ENCODE results near the gene OR6Q1.

Gene OR6Q1

GRCh38 chr11:58034471-58034870 is 3.7 kb downstream of the OR6Q1 start:
- Mint-ChIP-seq H3K36me3 (no peaks in the 10 kb centered on the region), H3K4me3 (no peak overlapping the region), H3K27ac (no peak overlapping the region)

GRCh38 chr11:58039589-58039988 is 8.8 kb downstream of the OR6Q1 start:
- no peaks in the 10 kb centered on the region for H3K36me3 Mint-ChIP-seq

More at GRCh38 chr11:58034471-58034870, 3.7 kb downstream of the OR6Q1 start:
- peaks cover 11% of the 10 kb centered on the region for H3K9me3 Mint-ChIP-seq (ENCODE audit: low read depth)
- no peaks in the 10 kb centered on the region for H3K4me1 Mint-ChIP-seq (ENCODE audit: low read depth)
- H3K27me3 Mint-ChIP-seq, result peaks cover 6% of the 10 kb centered on the region

GRCh38 chr11:58043379-58043778 is 12.6 kb downstream of the OR6Q1 start:
- no peak overlapping the region for H3K27ac Mint-ChIP-seq
- H3K36me3 Mint-ChIP-seq, result no peaks in the 10 kb centered on the region
- no peaks in the 10 kb centered on the region for H3K9me3 Mint-ChIP-seq (ENCODE audit: low read depth)
- peaks cover 13% of the 10 kb centered on the region for H3K27me3 Mint-ChIP-seq
- no peaks in the 10 kb centered on the region for H3K4me1 Mint-ChIP-seq (ENCODE audit: low read depth)
- no peak overlapping the region for H3K4me3 Mint-ChIP-seq

More at GRCh38 chr11:58039589-58039988, 8.8 kb downstream of the OR6Q1 start:
- no peak overlapping the region for H3K4me3 Mint-ChIP-seq
- no peak overlapping the region for H3K27ac Mint-ChIP-seq
- peaks cover 5% of the 10 kb centered on the region for H3K27me3 Mint-ChIP-seq
- no peaks in the 10 kb centered on the region for H3K4me1 Mint-ChIP-seq (ENCODE audit: low read depth)
- peaks cover 7% of the 10 kb centered on the region for H3K9me3 Mint-ChIP-seq (ENCODE audit: low read depth)

- no peaks in the 10 kb centered on the region for H3K4me1 Mint-ChIP-seq (ENCODE audit: low read depth)
- H3K4me3 Mint-ChIP-seq, result no peak overlapping the region
- H3K27ac Mint-ChIP-seq, result no peak overlapping the region
- no peaks in the 10 kb centered on the region for H3K9me3 Mint-ChIP-seq (ENCODE audit: low read depth)
- peaks cover 12% of the 10 kb centered on the region for H3K27me3 Mint-ChIP-seq
- no peaks in the 10 kb centered on the region for H3K36me3 Mint-ChIP-seq
These were observed 15.5 kb downstream of the OR6Q1 start for GRCh38 chr11:58046231-58046630.

- Mint-ChIP-seq H3K27me3 (peaks cover 9% of the 10 kb centered on the region), H3K9me3 (ENCODE audit: low read depth) (no peaks in the 10 kb centered on the region), H3K27ac (no peak overlapping the region), H3K36me3 (no peaks in the 10 kb centered on the region), H3K4me3 (no peak overlapping the region), H3K4me1 (ENCODE audit: low read depth) (no peaks in the 10 kb centered on the region)
These were observed 17.1 kb downstream of the OR6Q1 start for GRCh38 chr11:58047818-58048217.

GRCh38 chr11:58055806-58056401 is 25.2 kb downstream of the OR6Q1 start:
- Mint-ChIP-seq H3K36me3 (no peaks in the 10 kb centered on the region), H3K27me3 (no peaks in the 10 kb centered on the region), H3K27ac (no peak overlapping the region), H3K4me1 (ENCODE audit: low read depth) (no peaks in the 10 kb centered on the region), H3K9me3 (ENCODE audit: low read depth) (peaks cover 4% of the 10 kb centered on the region), H3K4me3 (no peak overlapping the region)

- Mint-ChIP-seq H3K27me3 (no peaks in the 10 kb centered on the region), H3K9me3 (ENCODE audit: low read depth) (peaks cover 4% of the 10 kb centered on the region), H3K36me3 (no peaks in the 10 kb centered on the region), H3K27ac (no peak overlapping the region), H3K4me1 (ENCODE audit: low read depth) (no peaks in the 10 kb centered on the region), H3K4me3 (no peak overlapping the region)
These were observed 26.7 kb downstream of the OR6Q1 start for GRCh38 chr11:58057481-58057880.

- Mint-ChIP-seq H3K27ac (no peak overlapping the region), H3K9me3 (ENCODE audit: low read depth) (peaks cover 4% of the 10 kb centered on the region), H3K36me3 (no peaks in the 10 kb centered on the region), H3K27me3 (no peaks in the 10 kb centered on the region), H3K4me3 (no peak overlapping the region), H3K4me1 (ENCODE audit: low read depth) (no peaks in the 10 kb centered on the region)
These were observed 27.7 kb downstream of the OR6Q1 start for GRCh38 chr11:58058276-58059006.

- no peak overlapping the region for H3K27ac Mint-ChIP-seq
- no peaks in the 10 kb centered on the region for H3K36me3 Mint-ChIP-seq
- no peaks in the 10 kb centered on the region for H3K4me1 Mint-ChIP-seq (ENCODE audit: low read depth)
- peaks cover 4% of the 10 kb centered on the region for H3K9me3 Mint-ChIP-seq (ENCODE audit: low read depth)
- H3K27me3 Mint-ChIP-seq, result no peaks in the 10 kb centered on the region
- no peak overlapping the region for H3K4me3 Mint-ChIP-seq
These were observed 28.2 kb downstream of the OR6Q1 start for GRCh38 chr11:58059007-58059350.

- Mint-ChIP-seq H3K27me3 (no peaks in the 10 kb centered on the region), H3K36me3 (no peaks in the 10 kb centered on the region), H3K9me3 (ENCODE audit: low read depth) (peaks cover 4% of the 10 kb centered on the region), H3K27ac (no peak overlapping the region), H3K4me1 (ENCODE audit: low read depth) (no peaks in the 10 kb centered on the region), H3K4me3 (no peak overlapping the region)
These were observed 29.8 kb downstream of the OR6Q1 start for GRCh38 chr11:58060535-58060934.

- H3K4me1 Mint-ChIP-seq (ENCODE audit: low read depth), result no peaks in the 10 kb centered on the region
- no peak overlapping the region for H3K4me3 Mint-ChIP-seq
- H3K9me3 Mint-ChIP-seq (ENCODE audit: low read depth), result peaks cover 1% of the 10 kb centered on the region
- no peaks in the 10 kb centered on the region for H3K27me3 Mint-ChIP-seq
- H3K27ac Mint-ChIP-seq, result no peak overlapping the region
- no peaks in the 10 kb centered on the region for H3K36me3 Mint-ChIP-seq
These were observed 30.4 kb downstream of the OR6Q1 start for GRCh38 chr11:58060939-58061672.

GRCh38 chr11:58061813-58062212 is 31.1 kb downstream of the OR6Q1 start:
- H3K4me3 Mint-ChIP-seq, result no peak overlapping the region
- no peaks in the 10 kb centered on the region for H3K27me3 Mint-ChIP-seq
- no peaks in the 10 kb centered on the region for H3K4me1 Mint-ChIP-seq (ENCODE audit: low read depth)
- H3K36me3 Mint-ChIP-seq, result no peaks in the 10 kb centered on the region
- no peak overlapping the region for H3K27ac Mint-ChIP-seq
- no peaks in the 10 kb centered on the region for H3K9me3 Mint-ChIP-seq (ENCODE audit: low read depth)

GRCh38 chr11:58067685-58068084 is 36.9 kb downstream of the OR6Q1 start:
- H3K9me3 Mint-ChIP-seq (ENCODE audit: low read depth), result no peaks in the 10 kb centered on the region
- no peak overlapping the region for H3K27ac Mint-ChIP-seq
- peaks cover 2% of the 10 kb centered on the region for H3K36me3 Mint-ChIP-seq
- H3K27me3 Mint-ChIP-seq, result no peaks in the 10 kb centered on the region
- no peak overlapping the region for H3K4me3 Mint-ChIP-seq
- no peaks in the 10 kb centered on the region for H3K4me1 Mint-ChIP-seq (ENCODE audit: low read depth)

GRCh38 chr11:58068655-58069054 is 37.9 kb downstream of the OR6Q1 start:
- H3K27me3 Mint-ChIP-seq, result no peaks in the 10 kb centered on the region
- no peaks in the 10 kb centered on the region for H3K9me3 Mint-ChIP-seq (ENCODE audit: low read depth)
- no peak overlapping the region for H3K4me3 Mint-ChIP-seq
- H3K4me1 Mint-ChIP-seq (ENCODE audit: low read depth), result no peaks in the 10 kb centered on the region
- H3K36me3 Mint-ChIP-seq, result peaks cover 2% of the 10 kb centered on the region
- H3K27ac Mint-ChIP-seq, result no peak overlapping the region

GRCh38 chr11:58070585-58070984 is 39.8 kb downstream of the OR6Q1 start:
- Mint-ChIP-seq H3K27me3 (no peaks in the 10 kb centered on the region), H3K4me3 (no peak overlapping the region), H3K4me1 (ENCODE audit: low read depth) (no peaks in the 10 kb centered on the region), H3K36me3 (peaks cover 2% of the 10 kb centered on the region), H3K27ac (no peak overlapping the region), H3K9me3 (ENCODE audit: low read depth) (no peaks in the 10 kb centered on the region)

Measured in activated naive CD8-positive, alpha-beta T cell (primary cell).